Limb (tissue), 2 donors: ENCODE measurements around the gene RPS21.
"Not testable (repeated sequence)": the region's sequence is repeated elsewhere in the genome, so short reads cannot be mapped to it uniquely, and the experiment has no call there.

Source experiments
- DNase-seq, 2 donors: peaks; one replicate each; pipeline ENCODE4 v3.0.0-alpha.2; 2016; ENCODE audit errors: extremely low spot score in 2 of 2

RPS21 gene

DNA sequence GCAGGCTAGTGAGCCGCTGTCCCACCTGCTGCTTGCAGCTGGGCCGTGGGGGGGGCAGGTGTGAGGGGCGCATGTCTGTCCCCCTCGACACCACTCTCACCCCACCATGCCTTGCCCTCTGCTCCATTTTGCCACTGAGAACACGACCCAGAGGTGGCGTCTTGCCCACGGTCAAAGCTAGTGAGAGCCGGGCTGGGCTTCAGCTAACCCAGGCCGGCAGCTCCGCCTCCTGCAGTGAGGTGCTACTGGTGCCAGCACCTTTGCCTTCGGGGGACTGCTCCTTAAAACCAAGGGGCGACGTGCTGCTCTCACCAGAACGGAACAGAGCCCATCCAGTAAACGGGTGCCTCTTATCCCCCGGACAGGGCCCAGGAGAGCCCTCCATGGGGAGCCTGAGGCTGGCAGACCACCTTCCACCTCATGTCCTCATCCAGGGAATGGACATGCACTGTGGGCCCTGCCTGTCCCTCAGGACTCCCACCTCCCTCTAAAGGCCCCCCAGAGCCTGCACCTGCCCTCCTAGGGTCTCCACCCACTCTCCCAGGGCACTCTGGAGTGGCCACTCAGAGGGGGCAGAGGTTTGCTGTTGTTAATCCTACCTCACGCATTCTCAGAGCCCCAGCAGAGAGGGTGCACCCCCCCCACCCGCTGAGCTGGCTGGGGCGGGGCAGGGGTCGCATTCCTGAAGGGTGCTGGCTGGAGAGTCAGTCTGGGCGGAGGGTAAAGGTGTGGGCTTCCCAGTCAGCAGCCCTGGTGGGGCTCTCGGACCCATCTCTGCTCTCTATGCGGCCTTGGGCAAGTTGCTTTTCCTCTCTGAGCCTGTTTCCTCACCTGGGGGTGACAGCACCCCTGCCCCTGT is 37.6 kb downstream of the RPS21 start:
- DNase-seq = no peak

DNA sequence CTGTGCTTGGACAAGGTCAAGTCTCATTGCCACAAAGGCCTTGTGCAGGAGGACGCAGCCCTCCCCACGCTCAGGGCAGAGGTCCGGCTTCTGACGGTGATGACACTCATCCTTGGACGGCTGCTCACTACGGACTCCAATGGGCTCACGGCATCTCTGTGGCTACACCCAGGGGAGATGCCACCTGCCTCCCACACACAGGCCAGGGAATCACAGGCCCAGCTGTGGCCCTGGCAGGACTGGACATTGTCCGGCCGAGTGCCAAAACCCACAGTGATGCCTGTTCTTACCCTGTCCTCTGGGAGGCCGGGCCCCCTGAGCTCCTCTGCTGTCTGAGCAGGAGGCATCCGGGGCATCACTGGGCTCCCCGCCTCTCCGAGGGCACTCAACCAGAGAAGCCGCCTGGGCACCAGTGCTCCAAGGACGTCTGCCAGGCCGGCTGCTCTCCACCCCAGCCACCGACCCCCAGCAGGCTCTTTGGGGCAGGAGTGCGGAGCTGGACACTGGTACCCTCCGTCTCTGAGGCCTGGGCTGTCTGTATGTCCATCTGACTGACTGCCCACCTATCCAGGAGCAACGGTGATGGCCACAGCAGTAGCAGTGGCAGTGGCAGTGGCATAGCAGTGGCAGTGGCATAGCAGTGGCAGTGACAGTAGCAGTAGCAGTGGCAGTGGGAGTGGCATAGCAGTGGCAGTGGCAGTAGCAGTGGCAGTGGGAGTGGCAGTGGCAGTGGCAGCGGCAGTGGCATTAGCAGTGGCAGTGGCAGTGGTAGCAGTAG is 38.6 kb downstream of the RPS21 start:
- DNase-seq = no peak

DNA sequence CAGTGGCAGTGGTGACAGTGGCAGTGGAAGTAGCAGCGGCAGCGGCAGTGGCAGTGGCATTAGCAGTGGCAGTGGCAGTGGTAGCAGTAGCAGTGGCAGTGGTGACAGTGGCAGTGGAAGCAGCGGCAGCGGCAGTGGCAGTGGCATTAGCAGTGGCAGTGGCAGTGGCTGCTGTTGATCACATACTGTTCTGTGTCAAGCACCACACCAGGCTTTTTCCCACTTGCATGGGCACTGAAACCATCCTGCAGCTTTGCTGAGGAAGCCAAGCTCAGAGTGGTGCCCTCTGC is 39.1 kb downstream of the RPS21 start:
- DNase-seq = not testable (repeated sequence)

DNA sequence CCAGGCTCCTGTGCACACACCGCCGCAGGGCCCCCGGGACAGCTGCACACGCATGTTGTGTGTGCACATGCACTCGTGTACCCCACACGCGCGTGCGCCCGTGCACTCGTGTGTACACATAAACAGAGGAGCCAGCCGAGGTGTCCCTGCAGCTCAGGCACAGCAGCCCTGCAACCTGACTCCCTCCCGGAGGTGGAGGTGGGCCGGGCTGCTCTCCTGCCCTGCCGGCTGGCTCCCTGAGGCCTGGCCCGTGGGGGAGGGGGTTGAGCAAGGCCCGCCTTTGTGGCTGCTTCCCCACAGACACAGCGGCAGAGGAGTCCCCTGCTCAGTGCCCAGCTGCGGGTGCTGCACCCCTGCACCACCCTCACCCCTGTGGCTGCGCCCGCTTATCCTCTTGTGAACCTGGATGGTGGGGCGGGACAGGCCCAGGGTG is 39.8 kb downstream of the RPS21 start:
- DNase-seq = no peak

DNA sequence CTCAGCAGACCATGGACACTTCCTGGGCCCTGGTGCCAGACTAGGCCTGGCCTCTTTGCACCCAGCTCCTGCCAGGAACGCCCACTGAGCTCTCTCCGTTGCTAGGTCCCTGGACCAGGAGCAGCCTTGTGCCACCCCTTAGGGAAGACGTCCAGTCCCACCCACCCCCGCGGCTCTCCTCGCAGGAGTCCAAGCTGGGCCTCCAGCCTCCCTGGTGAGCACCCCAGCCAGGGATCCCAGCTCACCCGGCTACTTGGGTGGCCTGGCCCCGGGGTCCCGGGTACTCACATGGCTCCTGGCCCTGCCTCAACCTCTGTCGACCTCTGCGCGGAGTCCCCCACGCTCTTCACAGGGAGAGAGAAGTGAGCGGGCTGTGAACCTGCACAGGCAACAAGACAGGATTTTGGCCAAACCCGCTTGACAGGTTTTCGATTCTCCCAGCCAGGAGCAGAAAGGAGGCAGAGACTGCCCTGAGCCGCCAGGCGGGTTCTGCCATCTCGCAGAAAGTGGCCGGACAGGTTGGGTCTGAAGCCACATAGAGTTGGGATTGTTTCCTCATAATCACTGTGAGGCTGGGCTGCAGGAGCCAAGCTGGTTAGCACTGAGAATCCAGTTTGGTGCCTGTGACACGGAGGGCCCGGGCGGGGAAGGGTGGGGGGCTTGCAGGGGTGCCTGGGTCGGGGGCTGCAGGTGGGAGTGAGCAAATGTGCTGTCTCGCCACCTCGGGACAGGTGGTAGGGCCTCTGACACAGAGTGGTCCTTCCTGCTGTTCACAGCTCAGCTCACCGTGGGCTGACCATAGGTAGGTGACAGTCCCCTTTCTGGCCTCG is 40.5 kb downstream of the RPS21 start, which contains the start of gene RBBP8NL:
RBBP8NL (minus strand) TSS at position 368 of the 830 bp plus-strand sequence. CDS start 7,892 bp downstream, outside the sequence.
- no peak for DNase-seq

DNA sequence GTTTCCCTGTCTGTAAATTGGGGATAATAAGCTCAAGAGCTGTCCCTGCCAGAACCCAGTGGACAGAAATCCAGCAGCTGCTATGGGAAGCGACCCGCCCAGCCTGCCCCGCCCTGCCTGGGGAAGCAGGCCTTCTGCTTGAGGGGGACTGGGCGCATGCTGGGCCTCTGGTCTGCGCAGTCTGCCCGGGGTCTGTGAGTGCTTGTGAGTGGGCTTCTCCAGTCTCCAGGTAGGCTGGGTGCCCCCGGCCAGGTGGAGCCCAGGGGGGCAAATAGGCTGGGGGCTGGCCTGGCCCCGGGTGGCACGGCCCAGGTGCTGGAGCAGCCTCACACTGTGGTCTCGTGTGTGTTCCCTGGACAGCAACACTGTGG is 41.1 kb downstream of the RPS21 start:
- no peak for DNase-seq

DNA sequence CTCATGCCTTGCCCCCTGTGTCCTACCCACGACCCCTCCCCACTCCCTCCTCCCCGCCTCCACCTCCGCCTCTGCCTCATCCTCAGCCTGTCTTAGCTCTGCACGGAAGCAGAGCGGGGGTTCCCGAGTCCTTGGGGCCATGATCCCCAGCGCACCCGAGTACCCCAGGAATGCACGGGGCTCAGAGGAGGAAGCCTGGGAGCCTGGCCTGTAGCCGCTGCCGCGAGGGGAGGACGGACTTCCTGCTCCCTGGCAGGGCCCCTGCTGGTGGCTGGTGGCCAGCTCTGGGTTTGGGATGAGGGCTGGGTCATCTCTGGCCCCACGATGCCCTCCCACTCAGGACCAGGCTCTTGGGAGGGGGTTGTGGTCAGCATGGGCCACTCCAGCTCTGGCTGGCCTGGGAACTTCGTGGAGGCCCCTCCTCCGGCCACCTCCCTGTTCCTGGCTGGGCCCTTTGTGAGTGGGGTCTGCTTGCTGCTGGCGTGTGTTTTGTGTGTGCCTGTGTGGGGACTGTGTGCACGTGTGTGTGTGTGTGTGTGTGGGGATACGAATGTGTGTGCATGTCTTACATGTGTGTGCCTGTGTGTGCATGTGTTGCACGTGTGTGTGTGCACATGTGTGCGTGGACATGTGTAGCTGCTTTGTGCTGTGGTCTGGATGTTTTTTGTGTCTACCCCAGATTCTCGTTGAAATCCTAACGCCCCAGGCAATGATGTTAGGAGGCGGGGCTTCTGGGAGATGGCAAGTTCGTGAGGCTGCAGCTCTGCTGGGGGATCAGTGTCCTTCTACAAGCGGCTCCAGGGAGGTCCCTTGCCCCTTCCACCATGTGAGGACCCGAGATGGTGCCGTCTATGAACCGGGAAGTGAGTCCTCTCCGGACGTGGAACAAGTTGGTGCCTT is 41.7 kb downstream of the RPS21 start:
- no peak for DNase-seq

DNA sequence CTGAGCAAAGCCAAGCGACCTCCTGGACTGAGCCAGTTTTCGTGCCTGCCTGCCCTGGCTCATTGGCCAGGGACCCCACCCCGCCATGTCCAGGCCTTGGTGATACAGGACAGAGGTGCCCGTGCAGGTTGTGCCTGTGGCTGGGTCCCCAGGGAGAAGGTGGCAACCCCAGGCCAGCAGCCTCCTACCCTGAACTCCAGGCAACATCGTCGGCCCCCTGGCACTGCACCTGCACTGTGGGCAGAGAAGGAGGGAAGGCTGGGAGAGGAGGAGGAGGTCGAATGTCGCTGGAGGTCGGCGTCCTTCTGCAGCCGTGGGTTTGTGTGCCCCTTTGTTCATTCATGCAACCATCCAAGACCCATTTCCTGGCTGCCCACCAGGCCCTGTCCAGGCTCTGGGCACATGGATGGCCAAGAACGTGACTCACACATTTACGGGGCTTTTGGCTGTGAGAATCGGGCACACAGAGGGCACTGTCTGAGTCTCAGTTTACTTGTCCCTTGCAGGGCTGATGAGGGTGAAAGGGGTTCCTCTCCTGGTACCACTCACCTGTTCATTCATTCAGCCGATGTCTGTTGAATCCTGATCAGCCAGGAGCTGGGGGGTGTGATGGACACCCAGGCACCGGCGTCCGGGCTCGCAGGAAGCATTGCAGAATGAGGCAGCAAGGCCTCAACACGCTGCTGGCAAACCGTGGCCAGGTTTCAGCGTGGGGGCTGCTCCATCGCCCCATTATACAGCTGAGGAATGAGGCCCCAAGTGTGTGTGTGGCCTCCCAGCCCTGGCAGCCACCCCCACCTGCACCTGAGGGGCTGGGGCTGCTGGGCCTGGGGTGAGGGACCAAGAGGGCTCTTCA is 42.8 kb downstream of the RPS21 start:
- DNase-seq = no peak

DNA sequence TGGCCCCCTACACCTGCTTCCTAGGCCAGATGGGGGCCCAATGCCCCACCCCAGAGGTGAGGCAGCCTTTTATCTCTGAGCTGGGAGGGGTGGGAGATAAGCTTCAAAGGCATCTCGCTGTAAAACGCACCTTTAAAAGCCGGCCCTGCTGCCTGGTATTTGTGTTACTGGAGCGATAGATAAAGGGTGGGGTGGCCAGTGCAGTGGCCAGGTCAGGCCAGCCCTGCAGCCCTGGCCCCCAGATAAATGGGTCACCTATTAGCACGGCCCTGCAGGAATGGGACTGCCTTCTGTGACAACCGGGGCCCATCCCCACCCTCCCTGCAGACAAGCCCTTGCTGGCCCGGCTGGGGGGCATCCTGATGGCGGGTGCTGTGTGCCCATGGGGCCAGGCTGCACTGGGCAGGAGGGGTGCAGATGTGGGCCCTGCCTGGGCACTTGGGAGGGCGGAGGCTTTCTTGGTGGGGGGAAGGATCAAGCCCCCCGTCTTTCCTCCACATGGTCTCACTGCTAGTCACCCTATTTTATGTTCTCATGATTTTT is 43.5 kb downstream of the RPS21 start:
- no peak for DNase-seq

DNA sequence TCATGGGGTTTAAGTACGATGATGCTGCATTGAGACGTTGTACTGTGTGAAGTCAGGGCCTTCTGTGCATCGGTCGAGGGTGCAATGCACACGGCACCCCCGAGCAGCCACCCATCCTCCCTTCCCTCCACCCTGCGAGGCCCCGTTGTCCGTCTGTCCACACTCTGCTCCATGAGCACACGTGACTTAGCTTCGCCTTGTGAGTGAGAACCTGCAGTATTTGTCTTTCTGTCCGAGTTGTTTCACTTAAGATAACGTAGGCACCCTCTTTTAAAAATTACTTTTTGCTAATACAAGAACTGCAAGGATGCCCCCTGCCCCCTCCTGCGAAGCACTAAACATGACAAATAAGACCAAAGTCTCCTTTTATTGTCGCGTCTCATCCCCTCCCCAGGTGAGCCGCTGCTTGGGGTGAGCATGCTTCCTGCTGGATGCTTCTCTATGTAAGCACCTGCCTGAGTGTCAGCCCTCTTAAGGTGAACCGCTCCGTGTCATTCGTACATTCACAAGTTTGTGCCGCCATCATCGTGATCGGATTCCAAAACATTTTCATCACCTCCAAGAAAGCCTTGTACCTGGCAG is 44.1 kb downstream of the RPS21 start:
- no peak for DNase-seq

DNA sequence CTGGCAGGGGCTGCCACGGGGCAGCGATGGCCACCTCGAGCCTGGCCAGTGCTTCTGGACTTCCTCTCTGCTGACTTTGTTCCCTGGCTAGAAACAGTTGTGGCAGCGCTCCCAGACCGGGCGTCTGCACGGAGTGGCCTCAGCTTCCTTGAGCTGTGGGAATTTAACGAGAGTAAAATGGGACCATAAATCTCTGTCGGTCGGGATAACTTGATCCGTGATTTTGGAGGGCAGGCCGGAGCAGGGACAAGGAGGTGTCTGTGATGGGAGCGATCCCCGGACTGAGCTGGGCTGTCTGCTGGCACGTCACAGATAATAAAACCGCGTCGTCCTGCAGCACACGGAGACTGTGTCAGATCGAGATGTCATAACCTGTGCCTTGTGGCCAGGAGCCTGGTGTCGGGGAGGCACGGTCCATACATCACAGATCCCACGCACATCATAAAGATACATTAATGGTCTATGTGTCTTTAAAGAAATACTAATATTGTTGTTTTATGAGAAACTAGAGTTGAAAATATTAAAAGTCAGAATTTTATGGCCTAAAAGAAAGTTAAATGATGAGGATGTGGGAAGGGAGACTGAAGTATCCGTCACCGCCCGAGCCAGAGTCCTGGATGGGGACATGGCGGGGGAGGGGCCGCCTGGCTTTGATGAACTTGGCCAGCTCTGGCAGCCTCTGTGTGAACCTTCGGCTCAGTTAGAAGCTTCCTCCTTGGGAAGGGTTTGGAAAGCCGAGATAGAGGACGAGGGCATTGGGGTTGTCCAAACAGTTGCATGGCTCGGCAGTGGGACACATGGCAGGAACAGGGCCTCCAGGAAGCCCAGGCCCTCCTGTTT is 47.0 kb downstream of the RPS21 start:
- DNase-seq = no peak

DNA sequence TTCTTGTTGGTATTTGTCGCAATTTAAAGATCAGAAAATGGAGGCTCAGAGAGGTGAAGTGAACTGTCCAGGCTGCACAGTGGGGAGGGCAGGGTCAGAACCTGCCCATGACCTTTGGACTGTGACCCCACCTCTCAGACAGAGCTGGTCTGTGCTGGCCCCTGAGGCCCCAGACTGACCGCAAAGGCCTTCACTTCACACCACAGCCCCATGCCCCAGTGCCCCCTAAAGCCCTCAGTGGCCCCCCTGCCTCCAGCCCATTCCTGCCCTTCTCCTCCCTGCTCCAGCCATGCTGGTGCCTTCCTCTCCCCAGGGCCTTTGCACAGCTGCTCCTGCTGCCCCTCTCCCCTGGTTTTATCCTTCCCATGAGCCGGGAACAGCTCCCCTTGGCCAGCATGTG is 49.8 kb downstream of the RPS21 start:
- no peak for DNase-seq

DNA sequence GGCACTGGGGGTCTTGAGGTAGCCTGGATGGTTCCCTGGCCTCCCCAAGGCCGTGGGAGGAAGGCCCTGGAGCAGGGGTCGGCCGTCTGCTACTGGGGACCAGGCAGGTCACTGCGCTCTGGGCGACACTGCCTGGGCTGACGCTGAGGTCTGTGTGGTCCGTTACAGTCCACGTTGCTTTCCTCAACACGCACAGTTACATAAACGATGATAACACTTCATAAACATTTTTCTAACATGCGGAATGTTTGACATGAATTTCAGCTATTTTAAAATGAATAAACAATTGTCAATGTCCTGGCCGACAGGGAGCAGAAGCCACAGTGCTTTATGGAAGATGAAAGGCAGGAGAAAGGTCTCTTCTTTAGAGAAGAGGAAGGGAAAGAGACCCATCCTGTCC is 50.6 kb downstream of the RPS21 start:
- no peak for DNase-seq

DNA sequence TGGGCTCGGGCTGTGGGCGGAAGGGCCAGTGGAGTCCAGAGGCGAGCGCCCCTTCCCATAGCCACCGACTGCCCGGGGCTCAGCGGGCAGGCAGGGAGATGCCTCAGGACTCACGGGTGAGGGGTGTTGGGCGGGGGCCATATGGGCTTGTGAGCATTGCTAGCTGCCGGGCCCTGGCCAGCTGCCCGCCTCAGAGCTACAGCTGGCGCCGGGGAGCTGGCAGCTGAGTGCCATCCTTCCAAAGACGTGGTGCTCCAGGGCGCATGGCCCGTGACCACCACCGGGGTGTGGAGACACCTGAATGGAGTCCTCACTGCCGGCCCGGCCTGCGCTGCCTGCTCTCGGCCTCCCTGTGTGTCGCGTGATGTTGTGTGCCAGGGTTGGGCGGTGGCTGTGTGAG is 51.0 kb downstream of the RPS21 start:
- DNase-seq = no peak
